Right cardiac atrium (tissue), 5 donors: ENCODE measurements around the gene TPPP2. TPM values are rescaled to one million over a fixed set of nuclear protein-coding genes. Genes with fewer than 3 reads are reported as not detected.
"Not testable (repeated sequence)": the region's sequence is repeated elsewhere in the genome, so short reads cannot be mapped to it uniquely, and the experiment has no call there.

ENCODE experiments used
- ATAC-seq, 2 donors: fragments of 200-7000 bp; cut with Tn5 transposase; one replicate each; pipeline versions ENCODE4 v1.8.0 to v1.9.1; 2020; ENCODE audit warnings: moderate library complexity in 2 of 2, mild to moderate bottlenecking in 1 of 2
- DNase-seq, 3 donors: peaks; one replicate each; pipeline ENCODE4 v3.0.0-alpha.2; 2020
- H3K27ac ChIP-seq: one replicate; pipeline ENCODE4 v1.5.1; 2013; ENCODE audit warnings: mild to moderate bottlenecking, low read length, control low read depth, moderate library complexity
- H3K27me3 ChIP-seq: one replicate; pipeline ENCODE4 v1.6.1; 2013; ENCODE audit not compliant: control insufficient read depth, insufficient read depth
- H3K4me1 ChIP-seq: one replicate; pipeline ENCODE4 v1.6.1; 2013; ENCODE audit warnings: low read length; ENCODE audit not compliant: control insufficient read depth, insufficient read depth
- H3K4me3 ChIP-seq: one replicate; pipeline ENCODE4 v1.5.1; 2013; ENCODE audit warnings: low read length, control low read depth
- H3K9me3 ChIP-seq: one replicate; pipeline ENCODE4 v1.6.1; 2013; ENCODE audit warnings: low read length; ENCODE audit not compliant: control insufficient read depth
- WGBS: extraction: QIAGEN DNeasy Blood & Tissue Kit; methylation state at CpG from one replicate; pipeline ENCODE4 v1.1.7; 2013; 5-methylcytosine and 5-hydroxymethylcytosine counted together
- intact Hi-C, 4 donors: fragments of 100-400 bp; cut with DNase I; formaldehyde crosslinking; loops; one replicate each; pipeline versions ENCODE4 v1.11.0 to v1.14.0; 2022 to 2023
- polyA plus RNA-seq: library from polyadenylated mRNA; stranded (reverse); fragments of 200-250 nt; gene quantifications from one replicate; pipeline ENCODE4 v1.2.3, GENCODE V29; 2013
- total RNA-seq, 4 donors: library from RNA; stranded (reverse); fragmentation: NEBNext Ultra II Directional; extraction: Animal tissue kit (Norgen Biotek cat#: 25700); gene quantifications; one replicate each; pipeline ENCODE4 v1.2.1, GENCODE V29; 2021
- donor health status: healthy with polysubstance abuse.
- donor health status: DM: no; HTN: yes; CAD: no.
- donor health status: DM: no; HTN: no; CAD: no.
- donor health status: DM: no; HTN: yes; CAD: no; lungs with severe emphysema.
- donor health status: DM: yes; HTN: yes; CAD: no.

Gene TPPP2
- total and polyA plus RNA-seq, 5 donors, result 0.43 to 1.7 (median 1.0) TPM

DNA sequence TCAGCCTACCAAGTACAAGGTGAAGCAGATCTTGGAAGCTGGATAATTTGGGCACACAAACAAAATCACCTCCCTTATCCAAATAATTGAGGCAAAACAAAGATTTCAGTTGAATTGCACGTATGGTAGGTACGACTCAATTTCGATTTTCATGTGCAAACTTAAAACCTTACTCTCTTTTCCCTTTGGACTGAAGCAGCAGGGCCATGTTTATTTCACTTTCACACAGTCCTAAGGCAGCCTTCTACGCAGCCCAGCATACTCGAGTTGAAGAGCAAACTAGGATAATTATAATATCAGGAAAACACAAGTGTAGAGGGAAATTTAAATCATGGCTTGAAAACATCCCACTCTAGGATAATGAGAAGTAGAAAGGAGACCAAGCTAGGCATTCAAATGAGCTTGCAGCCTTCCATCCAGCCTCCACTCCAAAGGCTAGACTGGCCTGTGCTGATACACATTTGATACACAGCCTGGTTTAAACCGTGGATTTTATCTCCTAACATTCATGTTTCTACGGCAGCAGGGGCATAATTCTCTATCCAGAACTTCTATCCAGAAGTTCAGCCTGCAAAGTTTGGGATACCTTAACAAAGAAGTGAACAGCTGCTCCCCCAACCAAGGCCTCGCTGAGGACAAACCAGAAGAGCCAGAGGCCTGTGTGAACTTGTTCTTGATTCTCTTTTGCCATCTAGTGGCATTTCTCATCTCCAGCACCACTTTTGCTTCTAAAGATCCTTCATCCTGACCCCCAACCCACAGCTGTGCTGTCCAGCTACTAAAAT, 9.8 kb downstream of the TPPP2 start:
- Histone ChIP-seq H3K4me1 (peaks cover 22% of the 10 kb centered on the region), H3K27me3 (no peaks in the 10 kb centered on the region), H3K27ac (peak overlapping the region; percentile 70), H3K9me3 (no peaks in the 10 kb centered on the region), H3K4me3 (no peak overlapping the region)
- intact Hi-C loops, result loop anchor here in 3 of 4 donors (1.0 to 10.0 kb wide), 4 partner anchors 25 to 182 kb away; no protein-coding TSS in a partner anchor
- peak; percentile 74 to 78 for ATAC-seq
- WGBS, result 44% methylated on average over 8 of the region's 8 CpGs
- peak in 2 of 3 donors; percentile 58 to 67 for DNase-seq

DNA sequence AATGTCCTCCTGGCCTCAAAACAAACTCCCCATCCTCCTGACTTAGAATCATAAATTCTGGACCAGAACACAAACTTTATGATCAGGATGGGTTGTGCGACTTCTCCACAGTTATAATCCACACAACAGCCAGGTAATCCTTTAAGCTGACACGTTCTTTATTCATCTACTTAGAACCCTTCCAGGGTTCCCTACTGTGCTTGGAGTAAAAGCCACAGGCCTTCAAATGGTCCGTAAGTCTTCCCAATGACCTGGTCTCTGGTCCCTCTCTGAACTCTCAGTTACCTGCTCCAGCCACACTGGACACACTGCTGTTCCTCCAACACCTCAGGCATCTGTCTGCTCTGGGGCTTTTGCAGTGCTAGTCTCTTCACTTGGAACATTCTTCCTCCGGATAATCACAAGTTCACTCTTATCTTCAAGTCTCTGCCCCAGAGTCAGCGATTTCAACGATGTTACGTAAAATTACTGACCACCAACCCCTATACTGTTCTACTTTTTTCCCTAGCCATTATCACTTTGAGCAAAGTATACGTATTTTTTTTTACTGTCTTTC, 10.4 kb downstream of the TPPP2 start:
- H3K27me3 ChIP-seq, result no peaks in the 10 kb centered on the region

DNA sequence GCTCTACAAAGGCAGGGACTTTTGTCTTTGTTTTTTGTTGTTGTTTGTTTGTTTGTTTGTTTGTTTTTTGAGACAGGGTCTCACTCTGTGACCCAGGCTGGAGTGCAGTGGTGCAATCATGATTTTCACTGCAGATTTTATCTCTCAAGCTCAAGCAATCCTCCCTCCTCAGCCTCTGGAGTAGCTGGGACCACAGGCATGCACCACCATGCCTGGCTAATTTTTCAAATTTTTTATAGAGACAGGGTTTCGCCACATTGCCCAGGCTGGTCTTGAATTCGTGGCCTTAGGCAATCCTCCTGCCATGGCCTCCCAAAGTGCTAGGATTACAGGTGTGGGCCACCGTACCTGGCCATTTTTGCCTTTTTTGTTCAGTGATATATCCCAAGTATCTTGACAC, 10.9 kb downstream of the TPPP2 start:
- not testable (repeated sequence) for H3K27ac ChIP-seq, H3K9me3 ChIP-seq, H3K27me3 ChIP-seq, ATAC-seq, H3K4me3 ChIP-seq, DNase-seq
- peaks cover 22% of the 10 kb centered on the region for H3K4me1 ChIP-seq
- intact Hi-C loops, result loop anchor here in 3 of 4 donors (1.0 to 10.0 kb wide), 4 partner anchors 26 to 184 kb away; no protein-coding TSS in a partner anchor
- WGBS, result 84% methylated on average over 3 of the region's 3 CpGs

More for the DNA sequence above, 10.4 kb downstream of the TPPP2 start:
- ATAC-seq (no peak), DNase-seq (no peak)
- whole genome bisulfite sequencing, result 70% methylated on average over 8 of the region's 8 CpGs
- H3K9me3 ChIP-seq, result no peaks in the 10 kb centered on the region
- peaks cover 22% of the 10 kb centered on the region for H3K4me1 ChIP-seq
- H3K27ac ChIP-seq, result no peak overlapping the region
- intact Hi-C loops, result loop anchor here in 3 of 4 donors (1.0 to 10.0 kb wide), 4 partner anchors 26 to 183 kb away; no protein-coding TSS in a partner anchor
- no peak overlapping the region for H3K4me3 ChIP-seq

DNA sequence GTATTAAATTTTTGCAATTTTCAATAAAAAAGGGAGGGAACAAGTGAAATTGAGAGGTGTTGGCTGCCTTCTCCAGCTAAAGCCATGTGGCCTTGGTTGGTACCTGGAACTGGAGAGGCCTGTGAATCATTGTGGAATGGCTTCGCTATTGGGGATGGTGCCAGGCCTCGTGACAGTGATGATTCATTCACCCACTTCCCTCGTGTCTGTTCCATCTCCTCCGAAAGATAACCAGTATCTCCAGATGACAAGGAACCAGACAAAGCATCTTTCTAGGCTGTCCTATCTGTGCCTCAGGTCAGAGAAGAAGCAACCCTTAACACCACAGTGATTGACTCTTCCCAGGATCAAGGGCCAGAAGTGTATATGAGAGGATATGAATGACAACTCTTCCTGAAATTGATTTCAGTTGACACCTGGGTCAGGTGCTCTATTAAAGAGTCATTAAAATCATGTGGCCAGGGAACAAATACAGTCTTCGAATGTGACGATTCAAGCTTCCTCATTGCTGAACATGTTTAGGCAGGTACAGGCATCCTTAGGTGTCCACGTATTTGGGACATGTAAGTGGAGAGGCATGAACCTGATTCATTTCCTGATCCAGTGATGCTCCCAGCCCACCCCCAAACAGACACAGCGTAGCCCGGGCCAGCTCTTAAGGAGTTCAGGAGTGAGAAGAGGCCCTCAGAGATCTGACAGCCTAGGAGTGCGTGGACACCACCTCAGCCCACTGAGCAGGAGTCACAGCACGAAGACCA, 11.8 kb downstream of the TPPP2 start, which contains the start of gene RNASE7:
TSS of gene RNASE7 (plus strand) at position 687 of the 758 bp plus-strand sequence. CDS start 631 bp downstream, outside the sequence.
- no peaks in the 10 kb centered on the region for H3K27me3 ChIP-seq
- H3K4me1 ChIP-seq, result peaks cover 22% of the 10 kb centered on the region
- H3K27ac ChIP-seq, result no peak within 1 kb of the TSS
- no peak within 1 kb of the TSS for H3K4me3 ChIP-seq
- WGBS, result 74% methylated on average over 11 of the region's 11 CpGs
- H3K9me3 ChIP-seq, result no peaks in the 10 kb centered on the region
- DNase-seq (no peak), ATAC-seq (no peak)
- intact Hi-C loops, result loop anchor here in 3 of 4 donors (2.0 to 10.0 kb wide), 3 partner anchors 27 to 185 kb away; no protein-coding TSS in a partner anchor

DNA sequence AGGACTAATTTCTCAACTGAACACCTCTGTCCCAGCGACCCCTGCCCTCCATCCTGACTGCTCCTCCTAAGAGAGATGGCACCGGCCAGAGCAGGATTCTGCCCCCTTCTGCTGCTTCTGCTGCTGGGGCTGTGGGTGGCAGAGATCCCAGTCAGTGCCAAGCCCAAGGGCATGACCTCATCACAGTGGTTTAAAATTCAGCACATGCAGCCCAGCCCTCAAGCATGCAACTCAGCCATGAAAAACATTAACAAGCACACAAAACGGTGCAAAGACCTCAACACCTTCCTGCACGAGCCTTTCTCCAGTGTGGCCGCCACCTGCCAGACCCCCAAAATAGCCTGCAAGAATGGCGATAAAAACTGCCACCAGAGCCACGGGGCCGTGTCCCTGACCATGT, 12.9 kb downstream of the TPPP2 start:
- DNase-seq, result no peak
- intact Hi-C loops, result loop anchor here in 2 of 4 donors (5.0 to 10.0 kb wide), 2 partner anchors 68 to 186 kb away; no protein-coding TSS in a partner anchor
- 51% methylated on average over 8 of the region's 8 CpGs for WGBS

DNA sequence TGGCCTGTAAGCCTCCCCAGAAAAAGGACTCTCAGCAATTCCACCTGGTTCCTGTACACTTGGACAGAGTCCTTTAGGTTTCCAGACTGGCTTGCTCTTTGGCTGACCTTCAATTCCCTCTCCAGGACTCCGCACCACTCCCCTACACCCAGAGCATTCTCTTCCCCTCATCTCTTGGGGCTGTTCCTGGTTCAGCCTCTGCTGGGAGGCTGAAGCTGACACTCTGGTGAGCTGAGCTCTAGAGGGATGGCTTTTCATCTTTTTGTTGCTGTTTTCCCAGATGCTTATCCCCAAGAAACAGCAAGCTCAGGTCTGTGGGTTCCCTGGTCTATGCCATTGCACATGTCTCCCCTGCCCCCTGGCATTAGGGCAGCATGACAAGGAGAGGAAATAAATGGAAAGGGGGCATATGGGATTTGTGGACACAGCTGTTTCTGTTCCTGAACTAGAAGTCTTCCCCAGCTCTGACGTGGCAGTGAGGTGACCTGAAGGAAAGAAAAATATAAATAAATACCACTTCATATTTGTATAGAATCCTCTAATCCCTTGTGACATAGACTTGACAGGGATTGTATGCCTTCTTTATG, 13.5 kb downstream of the TPPP2 start:
- no peak for DNase-seq
- ATAC-seq, result no peak
- H3K4me1 ChIP-seq, result peaks cover 23% of the 10 kb centered on the region
- WGBS, result 37% methylated on average over 2 of the region's 2 CpGs
- H3K4me3 ChIP-seq, result no peak overlapping the region
- H3K27me3 ChIP-seq, result no peaks in the 10 kb centered on the region
- no peaks in the 10 kb centered on the region for H3K9me3 ChIP-seq
- H3K27ac ChIP-seq, result no peak overlapping the region
- intact Hi-C loops, result loop anchor here in 2 of 4 donors (5.0 to 10.0 kb wide), 2 partner anchors 69 to 186 kb away; no protein-coding TSS in a partner anchor

More for the DNA sequence above, 12.9 kb downstream of the TPPP2 start:
- ATAC-seq, result no peak
- no peak overlapping the region for H3K4me3 ChIP-seq
- H3K27me3 ChIP-seq, result no peaks in the 10 kb centered on the region
- no peaks in the 10 kb centered on the region for H3K9me3 ChIP-seq
- H3K4me1 ChIP-seq, result peaks cover 24% of the 10 kb centered on the region
- H3K27ac ChIP-seq, result no peak overlapping the region

DNA sequence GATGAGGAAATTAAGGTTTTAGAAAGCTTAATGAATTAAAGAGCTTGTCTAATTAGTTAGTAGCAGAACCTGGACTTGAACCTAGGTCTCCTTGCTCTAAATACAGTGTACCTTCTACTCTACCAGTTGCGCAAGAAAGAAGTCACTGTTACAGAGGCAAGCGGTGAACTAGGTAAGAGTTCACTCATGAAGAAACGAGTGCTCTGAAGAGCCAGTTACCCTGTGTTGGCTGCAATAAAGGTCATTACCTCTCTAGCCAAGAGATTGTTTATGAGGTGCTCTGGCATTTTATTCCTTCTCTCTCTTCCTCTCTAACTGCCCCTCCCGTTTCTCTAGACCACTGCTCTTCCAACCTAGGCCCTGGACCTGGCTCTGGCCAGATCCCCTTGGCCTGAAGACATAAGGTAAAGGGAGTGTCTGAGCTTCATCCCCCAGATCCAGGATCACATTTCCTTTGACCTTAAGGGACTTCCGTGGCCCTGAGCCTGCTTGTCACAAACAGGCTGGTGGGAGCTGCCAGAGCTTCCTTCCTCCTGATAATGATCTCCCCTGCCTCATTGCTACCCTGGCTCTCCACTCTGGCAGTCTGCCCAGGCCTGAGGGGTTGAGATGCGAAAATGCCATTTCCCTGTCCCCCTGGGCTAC, 14.1 kb downstream of the TPPP2 start:
- 45% methylated on average over 6 of the region's 6 CpGs for WGBS
- peaks cover 21% of the 10 kb centered on the region for H3K4me1 ChIP-seq
- no peak for ATAC-seq
- DNase-seq, result peak in 2 of 3 donors; percentile 75 to 77
- intact Hi-C loops, result loop anchor here in 2 of 4 donors (5.0 to 10.0 kb wide), 2 partner anchors 69 to 187 kb away; no protein-coding TSS in a partner anchor
- no peaks in the 10 kb centered on the region for H3K27me3 ChIP-seq
- H3K27ac ChIP-seq, result no peak overlapping the region
- no peak overlapping the region for H3K4me3 ChIP-seq
- no peaks in the 10 kb centered on the region for H3K9me3 ChIP-seq

DNA sequence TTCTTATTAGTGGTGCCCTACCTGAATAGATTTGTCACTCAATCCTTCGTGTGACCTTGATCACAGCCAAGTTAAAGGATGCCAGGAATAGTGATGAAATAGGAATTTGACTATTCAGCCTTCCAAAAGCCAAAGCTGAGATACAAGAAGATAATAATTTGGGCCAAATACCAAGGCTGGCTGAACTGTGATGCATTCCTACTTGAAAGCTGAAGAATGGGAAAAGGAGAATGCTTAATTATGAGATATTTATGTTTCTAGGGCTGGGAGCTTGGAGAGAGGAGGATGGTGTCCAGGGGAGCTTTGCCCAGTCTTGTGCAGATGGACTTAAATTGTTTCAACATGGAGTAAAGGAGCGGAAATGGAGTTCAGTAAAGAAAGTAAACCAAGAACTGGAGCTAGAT, 17.4 kb downstream of the TPPP2 start:
- H3K9me3 ChIP-seq, result no peaks in the 10 kb centered on the region
- ATAC-seq (no peak), DNase-seq (no peak)
- H3K4me3 ChIP-seq, result no peak overlapping the region
- intact Hi-C loops, result loop anchor here in 1 of 4 donors (10.0 kb wide), 1 partner anchor 73 kb away; no protein-coding TSS in a partner anchor
- no peaks in the 10 kb centered on the region for H3K27me3 ChIP-seq
- 62% methylated on average over 2 of the region's 2 CpGs for WGBS
- peaks cover 16% of the 10 kb centered on the region for H3K4me1 ChIP-seq
- no peak overlapping the region for H3K27ac ChIP-seq

DNA sequence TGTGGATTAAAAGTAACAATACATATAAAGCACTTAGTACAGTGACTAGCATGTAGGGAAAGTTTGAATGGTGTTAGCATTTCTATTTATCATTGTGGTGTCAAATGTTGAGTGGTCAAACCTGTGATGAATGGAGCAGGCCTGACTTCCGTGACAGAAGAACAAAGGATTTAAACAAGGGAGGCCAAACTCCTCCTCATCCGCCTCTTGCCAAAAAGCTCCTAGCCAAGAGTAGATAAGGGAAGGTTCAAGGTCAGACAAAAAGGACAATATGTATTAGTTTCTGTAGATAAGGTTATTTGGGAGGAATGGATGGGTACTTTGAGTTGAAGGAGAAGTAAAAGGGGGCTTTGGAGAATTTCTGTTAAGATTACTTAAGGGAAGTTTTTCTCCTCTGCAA, 18.6 kb downstream of the TPPP2 start:
- intact Hi-C loops, result loop anchor here in 1 of 4 donors (10.0 kb wide), 1 partner anchor 74 kb away; no protein-coding TSS in a partner anchor
- H3K27ac ChIP-seq, result no peak overlapping the region
- DNase-seq (no peak), ATAC-seq (peak; percentile 18 to 41)
- WGBS, result 43% methylated on average over 2 of the region's 2 CpGs
- peaks cover 4% of the 10 kb centered on the region for H3K4me1 ChIP-seq
- no peak overlapping the region for H3K4me3 ChIP-seq
- H3K27me3 ChIP-seq, result no peaks in the 10 kb centered on the region
- H3K9me3 ChIP-seq, result no peaks in the 10 kb centered on the region

DNA sequence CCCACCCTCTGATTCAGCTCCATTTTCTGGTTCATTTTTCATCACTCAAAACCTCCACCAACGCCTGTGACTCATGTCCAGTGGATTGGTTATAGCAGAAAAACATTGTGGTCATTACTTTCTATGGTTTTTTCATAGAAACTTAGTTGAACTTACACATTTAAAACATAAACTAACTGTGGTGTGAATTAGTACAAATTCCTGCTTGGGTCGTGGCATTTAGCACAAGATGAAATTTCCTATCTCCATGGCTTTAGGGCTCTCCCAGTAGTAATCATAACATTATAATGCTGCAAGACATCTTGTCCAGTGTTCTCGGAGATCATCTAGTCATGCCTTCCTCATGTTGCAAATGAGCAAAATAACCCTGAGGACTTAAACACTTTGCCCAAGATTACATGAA, 19.3 kb downstream of the TPPP2 start:
- Histone ChIP-seq H3K4me1 (peaks cover 4% of the 10 kb centered on the region), H3K4me3 (no peak overlapping the region), H3K9me3 (no peaks in the 10 kb centered on the region), H3K27ac (no peak overlapping the region), H3K27me3 (no peaks in the 10 kb centered on the region)
- intact Hi-C loops, result loop anchor here in 1 of 4 donors (10.0 kb wide), 1 partner anchor 74 kb away; no protein-coding TSS in a partner anchor
- no peak for ATAC-seq
- no peak for DNase-seq
- WGBS, result 80% methylated on average over 3 of the region's 3 CpGs
